MV-4-11 (cell line): ENCODE results near the gene OTOF.
A peak's percentile ranks its signal among the peaks of the same experiment; 100 is the strongest.
"Not testable (repeated sequence)": the region's sequence is repeated elsewhere in the genome, so short reads cannot be mapped to it uniquely, and the experiment has no call there.

Experiments used
- DNase-seq: peaks from one replicate; lab custom pipeline; 2025; lab: John Stamatoyannopoulos, UW

OTOF gene

DNA sequence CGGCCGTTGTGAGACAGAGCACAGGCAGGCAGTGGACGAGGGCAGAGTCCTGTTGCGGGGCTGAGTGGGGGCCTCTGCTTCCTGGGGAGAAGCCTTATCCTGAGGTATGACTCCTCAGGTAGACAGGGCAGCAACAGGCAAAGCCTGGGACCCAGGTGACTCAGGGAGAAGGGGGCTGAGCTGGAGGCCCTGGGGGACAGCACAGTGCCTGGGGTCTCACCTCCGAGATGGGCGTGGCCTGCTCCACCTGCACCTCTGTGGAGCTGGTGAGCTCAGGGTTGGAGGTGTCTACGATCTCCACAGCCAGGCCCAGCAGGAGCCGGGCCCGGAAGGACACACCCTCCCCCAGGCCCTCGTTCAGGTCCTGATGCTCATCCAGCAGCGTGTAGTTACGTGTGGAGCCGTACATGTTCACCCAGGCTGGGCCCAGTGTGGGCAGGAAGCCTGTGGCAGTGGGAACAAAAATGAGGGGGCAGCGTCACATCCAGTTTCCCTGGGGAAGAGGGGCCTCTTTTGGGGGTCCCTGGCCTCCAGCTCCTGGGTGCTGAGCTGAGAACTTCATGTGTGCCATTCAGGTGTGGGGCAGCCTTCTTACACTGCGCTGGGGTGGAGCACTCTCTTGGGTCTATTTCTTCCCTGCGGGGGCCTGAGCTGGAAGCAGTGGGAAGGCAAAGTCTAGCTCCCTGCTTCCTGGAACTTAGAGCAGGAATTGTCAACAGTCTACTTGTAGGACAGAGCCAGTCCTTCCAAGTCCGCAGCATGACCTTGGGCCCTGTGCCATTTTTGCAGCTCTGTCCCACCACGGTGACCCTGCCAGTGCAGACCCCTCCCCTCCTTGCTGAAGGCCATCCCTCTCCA, 2.9 kb upstream of the OTOF start:
- DNase-seq: no peak

DNA sequence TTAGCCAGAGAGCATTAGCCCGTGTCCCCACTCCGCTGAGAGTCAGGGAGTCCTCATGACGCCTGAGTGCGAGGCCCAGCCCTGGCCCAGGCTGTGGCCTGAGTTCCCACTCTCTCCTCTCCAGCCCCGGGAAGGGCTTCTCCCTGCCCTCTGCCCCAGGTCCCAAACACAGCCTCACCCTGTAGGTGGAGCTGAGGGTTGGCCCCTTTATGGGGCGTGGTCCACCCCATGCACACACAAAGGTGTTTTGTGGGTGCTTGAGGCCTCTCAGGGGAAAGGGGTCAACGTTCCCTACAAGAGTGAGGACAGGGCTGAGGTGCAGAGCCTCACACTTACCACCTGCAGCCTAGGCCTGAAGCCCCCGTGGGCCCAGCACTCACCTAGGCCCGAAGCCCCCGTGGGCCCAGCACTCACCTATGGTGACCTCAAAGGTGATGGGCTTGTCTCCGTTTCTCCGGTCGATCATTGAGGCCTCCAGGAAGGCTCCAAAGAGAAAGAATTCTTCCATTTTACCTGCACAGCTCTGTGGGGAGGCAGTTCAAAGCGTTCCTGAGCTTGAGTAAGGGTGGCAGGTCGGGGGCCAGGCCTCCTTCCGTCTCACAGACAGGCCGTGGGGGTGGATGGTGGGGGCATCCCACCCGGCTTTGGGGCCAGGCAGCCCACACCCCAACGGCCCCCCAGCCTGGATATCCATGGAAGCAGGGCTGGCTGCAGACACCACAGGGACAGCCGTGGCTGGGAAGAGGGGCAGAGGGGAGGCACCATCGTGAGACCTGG, 2.1 kb upstream of the OTOF start:
- no peak for DNase-seq

DNA sequence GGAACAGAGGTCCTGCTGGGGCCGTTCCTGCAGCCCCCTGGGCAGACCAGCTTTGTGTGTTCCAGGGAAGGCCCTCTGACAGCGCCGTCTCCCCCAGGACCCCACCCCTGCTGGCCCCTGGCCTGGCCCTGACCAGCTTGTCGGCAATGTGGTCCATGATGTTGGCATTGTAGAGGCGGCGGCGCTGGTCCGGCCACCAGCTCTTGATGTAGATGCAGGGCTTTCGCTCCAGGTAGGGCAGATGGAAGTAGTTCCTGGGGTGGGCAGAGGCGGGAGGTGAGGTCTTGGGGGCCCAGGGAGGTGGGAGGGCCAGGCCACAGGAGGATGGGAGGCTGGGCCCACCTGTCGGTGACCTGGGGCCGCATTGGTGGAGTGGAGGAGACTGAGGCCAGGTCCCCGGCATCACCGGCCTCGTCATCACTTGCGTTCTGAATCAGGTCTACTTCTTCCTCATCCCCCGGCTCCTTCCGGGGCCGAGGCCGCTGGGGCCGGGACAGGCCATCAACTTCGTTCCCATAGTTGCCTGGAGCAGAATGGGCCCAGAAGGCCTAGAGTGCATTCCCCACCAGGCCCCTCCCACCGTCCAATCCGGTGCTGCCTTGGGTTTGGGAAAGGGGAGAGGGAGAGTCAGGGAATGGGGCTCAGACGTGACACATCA, 1.3 kb upstream of the OTOF start:
- no peak for DNase-seq

DNA sequence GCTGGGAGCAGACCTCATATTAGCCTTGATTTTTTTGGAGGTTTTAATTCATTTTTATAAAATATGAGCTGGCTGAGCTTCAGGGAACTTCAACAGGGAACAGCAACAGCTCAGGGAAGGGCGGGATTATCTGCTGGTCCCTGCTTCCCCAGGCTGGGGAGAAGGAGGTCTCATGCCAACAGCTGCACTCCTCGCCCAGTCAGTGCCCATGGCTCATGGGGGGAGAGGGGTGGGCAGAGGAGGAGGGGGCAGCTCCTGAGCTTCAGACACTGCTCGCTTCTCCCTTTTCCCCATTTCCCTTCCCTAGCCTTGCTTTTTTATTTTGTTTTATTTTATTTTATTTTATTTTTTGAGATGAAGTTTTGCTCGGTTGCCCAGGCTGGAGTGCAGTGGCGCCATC, 442 bp upstream of the OTOF start:
- no peak for DNase-seq

DNA sequence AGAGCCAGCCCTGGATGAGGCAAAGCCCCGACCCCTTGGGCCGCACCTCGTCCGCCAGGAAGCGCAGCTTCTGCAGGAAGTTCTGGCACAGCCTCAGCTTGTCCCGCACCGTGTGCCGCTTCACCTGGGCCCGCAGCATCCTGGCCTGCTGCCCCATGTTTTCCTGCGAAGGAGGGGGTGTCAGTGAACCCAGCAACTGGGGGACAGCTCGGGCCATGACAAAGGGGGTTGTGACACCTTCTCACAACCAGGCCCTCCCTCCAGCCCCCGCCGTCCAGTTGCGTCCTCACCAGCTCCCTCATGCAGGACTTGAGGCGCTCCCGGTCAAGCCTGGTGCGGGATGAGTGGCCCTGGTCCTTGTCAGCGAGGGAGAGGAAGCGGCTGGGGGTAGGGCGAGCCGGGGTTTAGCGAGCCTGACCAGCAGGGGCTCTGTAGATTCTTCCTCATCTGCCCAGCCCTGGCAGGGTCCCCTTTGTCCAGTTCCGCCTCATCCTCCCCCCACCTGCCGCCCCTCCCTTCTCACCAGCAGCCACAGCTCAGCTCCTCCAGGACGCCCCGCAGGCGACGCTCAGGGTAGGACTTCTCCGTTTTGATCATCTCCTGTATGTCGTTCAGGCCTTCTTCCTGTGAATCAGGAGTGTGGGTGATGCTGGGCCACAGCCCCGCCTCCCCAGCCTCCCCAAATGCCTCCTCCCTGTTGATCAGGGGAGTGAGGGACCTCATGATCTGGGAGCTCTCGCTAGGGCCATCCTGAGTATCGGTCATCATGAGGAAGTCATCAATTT, 606 bp downstream of the OTOF start:
- DNase-seq: no peak

DNA sequence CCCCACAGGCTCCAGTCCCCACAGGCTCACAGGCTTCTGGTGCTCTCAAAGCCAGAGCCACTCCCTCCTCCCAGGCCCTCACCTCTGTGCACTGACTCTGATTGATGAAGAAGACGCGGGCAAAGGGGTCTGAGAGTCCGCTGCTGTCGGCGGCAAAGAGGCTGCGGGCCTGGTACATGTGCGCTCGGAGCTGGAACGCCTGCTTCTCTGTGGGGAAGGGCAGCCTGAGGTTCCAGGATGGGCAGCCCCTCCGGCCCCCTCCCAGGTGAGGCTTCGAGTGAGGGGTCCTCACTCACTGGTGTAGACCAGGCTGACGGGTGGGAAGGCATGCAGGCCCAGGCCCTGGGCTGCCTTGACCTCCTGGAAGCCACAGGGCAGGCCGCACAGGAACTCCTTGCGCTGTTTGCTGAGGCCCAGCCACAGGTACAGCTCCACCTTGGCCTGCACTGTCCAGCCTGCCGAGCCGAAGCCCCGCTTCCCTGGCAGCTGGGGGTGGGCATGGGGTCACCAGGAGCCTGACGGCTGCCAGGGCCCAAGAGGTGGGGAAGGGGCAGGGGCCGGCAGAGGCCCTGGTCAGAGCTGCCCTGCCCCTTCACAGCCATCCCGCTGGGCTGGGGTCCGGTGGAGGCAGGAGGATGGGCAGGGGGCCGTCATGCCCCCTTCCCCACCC, 2.0 kb downstream of the OTOF start:
- no peak for DNase-seq

DNA sequence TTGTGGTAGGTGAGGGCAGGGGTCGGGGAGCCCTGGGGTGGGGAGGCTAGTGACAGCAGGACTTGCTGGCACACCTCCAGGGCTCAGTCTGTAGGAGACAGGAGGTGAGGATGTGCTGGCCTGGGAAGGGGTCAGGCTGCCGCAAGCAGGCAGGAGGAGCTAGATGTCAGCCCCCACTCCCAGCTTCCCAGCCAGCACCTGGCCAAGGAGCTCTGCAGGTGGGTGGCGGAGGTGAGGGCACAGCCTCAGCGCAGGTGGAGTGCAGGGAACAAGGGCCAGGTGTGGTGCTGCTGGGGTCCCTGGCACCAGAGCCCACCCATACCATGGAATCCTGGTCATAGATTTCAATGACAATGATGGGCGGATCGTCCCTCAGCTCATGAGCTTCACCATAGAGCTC, 2.9 kb downstream of the OTOF start:
- no peak for DNase-seq

DNA sequence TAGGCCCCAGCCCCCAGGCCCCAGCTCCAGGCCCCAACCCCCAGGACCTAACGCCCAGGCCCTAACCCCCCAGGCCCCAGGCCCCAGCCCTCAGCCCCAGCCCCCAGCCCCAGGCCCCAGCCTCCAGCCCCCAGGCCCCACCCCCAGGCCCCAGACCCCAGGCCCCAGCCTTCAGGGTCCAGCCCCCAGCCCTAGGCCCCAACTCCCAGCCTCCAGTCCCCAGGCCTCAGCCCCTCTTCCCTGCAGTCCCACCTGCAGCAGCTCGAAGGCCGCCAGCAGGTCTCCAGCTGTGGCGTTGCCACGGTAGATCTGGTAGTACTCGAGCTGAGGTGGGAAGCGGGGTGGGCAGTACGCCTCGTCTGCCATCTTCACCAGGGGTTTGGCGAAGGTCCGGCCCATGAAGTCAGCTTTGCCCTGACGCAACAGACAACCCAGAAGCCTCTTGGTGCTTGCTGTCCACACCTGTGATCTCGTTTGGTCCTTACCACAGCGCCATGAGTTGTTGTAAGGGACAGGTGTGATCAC, 3.6 kb downstream of the OTOF start:
- no peak for DNase-seq

DNA sequence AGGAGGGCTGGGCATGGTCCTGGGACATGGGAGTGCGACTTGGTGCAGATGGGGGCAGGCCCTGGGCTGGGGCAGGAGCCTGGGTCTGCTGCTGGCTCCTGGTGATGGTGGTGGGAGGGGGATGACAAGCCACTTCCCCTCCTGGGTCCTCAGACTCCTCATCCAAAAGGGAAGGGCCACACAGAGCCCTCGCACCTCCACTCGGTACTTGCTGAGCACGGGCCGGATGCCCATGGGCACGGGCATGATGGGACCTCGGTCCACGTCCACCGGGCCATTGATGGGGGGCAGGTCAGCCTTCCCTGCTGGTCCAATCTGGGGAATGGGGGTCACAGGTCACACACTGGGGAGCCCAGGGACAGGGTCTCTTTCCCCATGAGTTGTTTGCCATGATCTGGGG, 4.1 kb downstream of the OTOF start:
- DNase-seq: no peak

DNA sequence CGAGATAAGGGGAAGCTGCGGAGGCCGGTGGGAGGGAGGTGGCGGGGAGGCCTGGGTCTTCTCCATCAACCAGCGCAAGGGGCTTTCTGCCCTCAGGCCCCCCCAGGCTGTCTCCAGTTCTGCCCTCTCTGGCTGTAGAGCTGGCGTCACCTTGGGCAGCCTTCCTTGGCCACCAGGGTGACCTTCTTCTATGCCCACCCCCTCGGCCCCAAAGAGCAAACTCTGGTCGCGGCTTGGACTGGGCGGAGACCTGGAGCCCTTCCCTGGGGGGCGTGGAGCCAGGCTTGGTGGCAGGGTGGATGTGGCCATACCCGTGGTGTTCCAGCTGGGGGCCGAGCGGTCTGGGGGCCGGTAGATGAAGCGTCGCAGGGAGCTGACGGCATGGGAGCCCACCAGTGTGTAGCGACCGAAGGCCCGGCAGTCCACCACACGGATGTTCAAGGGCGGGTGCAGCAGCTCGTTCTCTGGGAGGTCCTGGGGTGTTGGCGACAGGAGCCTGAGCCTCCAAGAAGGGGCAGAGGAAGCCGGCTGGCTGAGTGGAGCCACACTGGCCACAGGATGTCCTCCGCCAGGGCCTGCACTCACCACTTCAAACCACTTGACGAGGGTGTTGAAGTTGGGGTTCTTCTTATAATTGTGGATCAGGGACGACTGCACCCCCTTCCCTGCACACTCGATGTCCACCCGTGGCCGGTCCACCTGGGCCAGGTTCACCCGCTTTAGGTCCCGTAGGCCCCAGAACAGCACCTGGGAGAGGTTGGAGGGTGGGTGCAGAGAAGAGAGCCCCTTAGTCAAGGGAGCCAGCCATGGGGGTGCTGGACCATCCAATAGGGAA, 4.9 kb downstream of the OTOF start:
- no peak for DNase-seq

DNA sequence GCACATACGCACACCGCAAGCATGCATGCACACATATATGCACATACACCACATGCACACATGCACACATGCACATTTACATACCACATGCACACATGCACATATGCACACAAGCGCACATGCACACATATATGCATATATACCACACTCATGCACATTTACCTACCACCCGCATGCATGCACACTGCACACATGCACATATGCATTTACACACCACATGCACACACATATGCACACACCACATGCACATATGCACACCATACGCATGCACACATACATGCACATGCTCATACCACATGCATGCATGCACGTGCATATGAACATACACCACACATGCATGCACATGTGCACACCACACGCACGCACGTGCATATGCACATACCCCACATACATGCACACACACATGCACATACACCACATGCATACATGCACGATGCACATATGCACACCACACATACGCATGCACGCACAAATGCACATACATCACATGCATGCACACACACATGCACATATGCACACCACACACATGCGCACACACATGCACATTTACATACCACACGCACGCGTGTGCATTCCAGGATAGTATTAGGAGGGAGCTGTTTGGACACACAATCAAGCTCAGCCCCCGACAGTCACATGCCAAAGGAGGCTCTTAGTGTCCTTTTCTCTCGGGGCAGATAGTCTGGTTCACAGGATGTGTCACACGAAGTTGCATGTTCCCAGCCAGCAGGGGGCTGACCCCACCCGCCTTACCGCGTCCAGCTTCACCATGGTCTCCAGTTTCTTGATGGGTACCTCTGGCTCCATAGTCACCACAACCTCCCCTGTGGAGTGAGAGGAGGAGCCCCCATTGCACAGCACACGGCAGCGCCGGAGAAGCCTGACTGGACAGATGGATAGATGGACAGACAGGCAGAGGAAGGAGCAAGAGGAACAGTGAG, 5.9 kb downstream of the OTOF start:
- DNase-seq: no peak

DNA sequence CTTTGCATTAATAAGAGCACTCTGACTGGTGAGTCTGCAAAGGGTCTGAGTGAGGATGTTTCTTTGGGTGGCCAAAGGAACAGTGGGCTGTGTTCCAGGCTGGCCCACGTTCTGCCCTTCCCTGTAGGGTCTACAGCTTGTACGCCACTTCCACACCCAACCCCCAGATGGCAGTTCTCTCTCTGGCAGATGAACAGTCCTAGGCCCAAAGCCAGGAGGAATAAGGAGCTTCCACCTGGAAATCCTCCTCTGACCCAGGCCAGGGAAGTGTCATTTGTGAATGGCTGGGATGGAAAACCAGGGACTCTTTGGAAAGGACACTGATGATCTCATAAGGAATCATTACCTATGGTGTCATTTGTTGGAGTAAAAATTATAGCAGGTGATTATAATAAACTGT, 6.6 kb downstream of the OTOF start:
- DNase-seq: no peak

DNA sequence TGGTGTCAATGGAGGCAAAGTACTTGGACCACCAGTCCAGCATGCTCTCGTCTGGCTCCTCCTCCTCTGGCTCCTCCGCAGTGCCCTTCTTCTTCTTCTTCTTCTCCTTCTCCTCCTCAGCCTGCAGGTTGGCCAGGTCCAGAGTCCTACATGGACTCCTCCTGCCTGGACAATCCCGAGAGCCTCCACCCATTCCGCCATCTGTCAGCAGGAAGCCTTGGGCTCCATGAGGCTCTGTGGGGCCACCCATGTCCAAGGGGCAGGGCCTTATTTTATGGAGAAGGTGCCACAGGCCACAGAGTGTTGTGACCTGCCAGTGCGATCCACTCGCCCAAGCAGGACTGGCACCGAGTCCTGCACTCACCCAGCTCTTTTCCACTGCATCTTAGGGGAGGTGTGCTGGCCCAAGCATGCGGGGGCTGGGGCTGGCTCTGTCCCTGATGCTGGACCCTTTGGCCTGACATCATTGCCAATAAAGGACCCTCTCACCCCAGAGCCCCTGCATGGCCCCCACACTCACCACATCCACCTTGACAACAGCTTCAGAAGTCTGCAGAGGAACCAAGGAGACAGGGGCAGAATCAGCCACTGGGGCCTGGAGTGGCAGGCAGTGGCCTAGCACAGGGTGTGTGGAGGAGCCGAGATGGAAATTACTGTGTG, 7.2 kb downstream of the OTOF start:
- DNase-seq: no peak

DNA sequence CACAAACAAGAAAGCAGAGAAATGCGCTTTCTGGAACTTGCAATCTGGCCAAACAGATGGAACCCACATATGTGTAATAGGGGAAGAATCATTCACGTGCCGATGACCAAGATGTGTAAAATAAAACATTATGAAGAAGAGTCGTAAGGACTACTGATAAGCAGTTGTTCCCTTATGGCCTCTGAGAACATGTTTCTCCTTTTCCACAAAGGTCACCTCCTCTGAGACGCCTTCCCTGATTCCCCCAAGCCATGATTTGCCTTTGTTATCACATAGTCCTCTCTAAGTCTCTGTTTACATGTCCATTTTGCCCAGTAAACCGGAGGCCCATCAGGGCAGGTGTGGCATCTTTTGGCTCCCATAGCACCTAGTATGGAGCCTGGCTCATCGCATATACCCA, 8.0 kb downstream of the OTOF start:
- DNase-seq: no peak

DNA sequence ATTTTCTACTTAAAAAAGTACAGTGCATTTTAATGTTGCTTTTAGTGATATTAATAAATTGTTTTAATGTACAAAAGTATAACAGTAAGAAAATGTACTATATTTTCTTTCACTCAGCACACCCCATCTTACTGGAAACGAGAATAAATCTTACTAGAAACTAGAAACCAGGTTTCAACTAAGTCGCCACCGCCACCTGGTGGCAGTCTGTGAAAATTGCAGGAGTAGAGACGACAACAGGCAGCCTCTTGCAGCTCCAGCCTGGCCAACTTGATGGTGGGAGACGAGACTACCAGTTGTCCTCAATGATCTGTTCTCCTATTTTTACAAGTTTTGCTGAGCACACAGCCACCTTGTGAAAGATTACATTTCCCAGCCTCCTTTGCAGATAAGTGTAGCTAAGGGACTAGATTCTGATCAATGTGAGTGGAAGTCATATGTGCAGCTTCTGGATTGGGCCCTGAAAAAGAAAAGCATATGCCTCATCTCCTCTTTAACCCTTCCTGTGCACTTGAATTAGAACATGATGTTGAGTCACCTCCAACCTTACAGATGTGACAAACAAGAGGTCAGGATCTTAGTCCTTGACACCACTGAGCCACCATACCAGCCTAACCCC, 8.7 kb downstream of the OTOF start:
- peak; percentile 76 for DNase-seq

DNA sequence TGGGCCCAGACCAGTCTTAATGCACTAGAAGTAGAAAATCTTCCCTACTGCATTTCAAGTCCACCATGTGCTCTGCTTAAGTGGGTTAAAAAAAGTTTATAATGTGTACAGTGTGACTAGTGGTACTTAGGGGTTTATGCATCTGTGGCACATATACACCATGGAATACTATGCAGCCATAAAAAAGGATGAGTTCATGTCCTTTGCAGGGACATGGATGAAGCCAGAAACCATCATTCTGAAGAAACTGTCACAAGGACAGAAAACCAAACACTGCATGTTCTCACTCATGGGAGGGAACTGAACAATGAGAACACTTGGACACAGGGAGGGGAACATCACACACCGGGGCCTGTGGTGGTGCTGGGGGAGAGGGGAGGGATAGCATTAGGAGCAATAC, 9.4 kb downstream of the OTOF start:
- DNase-seq: not testable (repeated sequence)

DNA sequence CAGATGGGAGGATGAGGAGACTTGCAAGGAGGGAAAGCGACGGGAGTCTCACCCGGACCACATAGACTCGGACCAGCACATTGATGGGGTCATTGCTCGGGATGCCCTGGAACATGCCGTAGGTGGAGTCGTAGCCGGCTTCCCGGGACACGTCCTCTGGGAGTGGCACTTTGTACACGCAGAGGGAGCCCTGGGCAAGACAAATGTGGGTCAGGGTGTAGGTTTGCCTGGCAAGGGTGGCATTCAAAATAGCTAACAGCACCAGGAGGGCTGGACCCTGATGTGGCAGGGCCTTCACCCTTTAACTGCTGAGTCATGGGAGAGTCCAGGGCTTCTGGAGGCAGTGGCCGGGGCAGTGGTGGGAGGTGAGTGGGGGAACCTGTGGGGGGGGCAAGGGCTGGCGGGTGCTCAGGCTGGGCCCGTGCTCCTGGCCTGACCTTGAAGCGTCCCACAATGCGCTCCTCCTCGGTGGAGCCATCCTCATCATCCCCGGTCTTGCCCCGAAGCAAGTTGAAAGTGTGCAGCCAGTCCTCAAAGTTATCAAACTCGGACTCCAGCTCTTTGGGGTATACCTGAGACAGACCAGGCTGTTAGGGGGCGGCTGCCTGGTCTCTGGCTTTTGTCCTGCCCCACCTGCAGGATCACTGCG, 11.1 kb downstream of the OTOF start:
- DNase-seq: no peak

DNA sequence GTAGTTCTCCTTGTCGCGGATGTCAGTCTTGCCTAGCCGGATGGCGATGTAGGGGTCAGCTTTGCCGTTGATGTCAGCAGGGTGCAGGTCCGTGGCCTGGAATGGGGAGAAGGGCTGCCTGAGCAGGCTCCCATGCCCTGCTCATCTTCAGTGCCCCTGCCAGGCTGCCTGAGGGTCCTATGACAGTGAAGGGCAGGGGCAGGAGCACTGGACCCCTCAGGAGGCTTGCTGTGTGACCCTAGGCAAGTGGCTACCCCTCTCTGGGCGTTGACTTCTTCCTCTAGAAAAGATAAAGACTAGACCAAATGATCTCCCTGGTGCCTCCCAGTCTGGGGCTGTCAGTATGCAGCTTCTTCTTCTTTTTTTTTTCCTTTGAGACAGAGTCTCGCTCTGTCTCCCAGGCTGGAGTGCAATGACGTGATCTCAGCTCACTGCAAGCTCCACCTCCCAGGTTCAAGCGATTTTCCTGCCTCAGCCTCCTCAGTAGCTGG, 11.9 kb downstream of the OTOF start:
- no peak for DNase-seq
